GM12878 (cell line): ENCODE measurements around the gene MYBBP1A. TPM values are rescaled to one million over a fixed set of nuclear protein-coding genes. Genes with fewer than 3 reads are reported as not detected.

Experiments
- ATAC-seq: fragments of 200-7000 bp; cut with Tn5 transposase; 3 replicates; pipeline ENCODE4 v1.9.1; 2020; ENCODE audit warnings: mild to moderate bottlenecking, moderate library complexity
- BruUV-seq: library from RNA; stranded (reverse); fragments of 400-500 nt; replicated peaks from 2 replicates; lab custom pipeline; 2021; lab: Mats Ljungman, UMichigan
- CTCF ChIA-PET: fragments of 300-600 bp; sonication (Branson Sonifier 250); formaldehyde crosslinking; extraction: SDS; loops from one replicate; lab custom pipeline; 2021; ENCODE audit warnings: inconsistent platforms; lab: Yijun Ruan, JAX
- POLR2A ChIA-PET: fragments of 350-600 bp; formaldehyde crosslinking; extraction: SDS; loops from one replicate; lab custom pipeline; 2021; ENCODE audit warnings: inconsistent platforms; lab: Charles Lee
- RAD21 ChIA-PET: fragments of 300-600 bp; sonication (Branson Sonifier 250); formaldehyde crosslinking; loops from one replicate; lab custom pipeline; 2023; ENCODE audit warnings: antibody characterized with exemption; ENCODE audit not compliant: unreplicated experiment; lab: Charles Lee
- SMC1A ChIA-PET: fragments of 300-600 bp; sonication (Branson Sonifier 250); formaldehyde crosslinking; loops from one replicate; lab custom pipeline; 2023; ENCODE audit not compliant: unreplicated experiment, uncharacterized antibody; lab: Charles Lee
- DNase-seq: peaks from one replicate; pipeline ENCODE4 v3.0.0-alpha.2; 2011; ENCODE audit warnings: low read depth, low spot score
- FAIRE-seq: peaks from 3 replicates; lab custom pipeline; 2011; peaks lifted over from hg19 to GRCh38; lab: Jason Lieb, UNC
- H2AFZ ChIP-seq: 2 replicates; pipeline ENCODE4 v1.6.0; 2011; ENCODE audit warnings: low read depth, low read length, control low read depth; ENCODE audit not compliant: control insufficient read depth
- H3K27ac ChIP-seq: 2 replicates; pipeline ENCODE4 v1.5.1; 2011; ENCODE audit warnings: control low read depth; ENCODE audit not compliant: control insufficient read depth, insufficient read depth
- H3K27me3 ChIP-seq, 2 experiments: replicated peaks in 1 of 2; 2 replicates each; pipeline versions ENCODE4 v1.6.0 to v1.6.1; 2011; ENCODE audit warnings: low read length in 1 of 2; ENCODE audit not compliant: control insufficient read depth in 2 of 2, insufficient read depth in 2 of 2
- H3K36me3 ChIP-seq, 2 experiments: 2 replicates each; pipeline ENCODE4 v1.5.1; 2011; ENCODE audit warnings: low read length in 1 of 2; ENCODE audit not compliant: control insufficient read depth in 2 of 2, insufficient read depth in 2 of 2
- H3K4me1 ChIP-seq: 2 replicates; pipeline ENCODE4 v1.6.1; 2011; ENCODE audit warnings: mild to moderate bottlenecking, low read length, moderate library complexity, mixed read lengths; ENCODE audit not compliant: control insufficient read depth, insufficient read depth
- H3K4me2 ChIP-seq: 2 replicates; pipeline ENCODE4 v1.6.0; 2011; ENCODE audit warnings: control low read depth; ENCODE audit not compliant: control insufficient read depth, insufficient read depth
- H3K4me3 ChIP-seq: fragments of 200-600 bp; sonication (generic); 2 replicates; pipeline ENCODE4 v1.5.1; 2016
- H3K79me2 ChIP-seq: 2 replicates; pipeline ENCODE4 v1.6.0; 2011; ENCODE audit warnings: low read length; ENCODE audit not compliant: control insufficient read depth, insufficient read depth
- H3K9ac ChIP-seq: 2 replicates; pipeline ENCODE4 v1.8.0; 2011; ENCODE audit warnings: low read length, control low read depth, mixed read lengths; ENCODE audit not compliant: control insufficient read depth, insufficient read depth
- H3K9me3 ChIP-seq: replicated peaks from 3 replicates; pipeline ENCODE4 v1.5.1; 2011; ENCODE audit warnings: mild to moderate bottlenecking, low read length; ENCODE audit not compliant: control insufficient read depth, insufficient read depth
- H4K20me1 ChIP-seq: 2 replicates; pipeline ENCODE4 v1.6.0; 2011; ENCODE audit not compliant: control insufficient read depth, insufficient read depth
- ATF3 ChIP-seq: IDR thresholded peaks from 2 replicates; pipeline ENCODE4 v1.6.1; 2011; ENCODE audit warnings: low read depth, mild to moderate bottlenecking, low read length, moderate library complexity, borderline replicate concordance; ENCODE audit errors: extremely low read depth
- ATF7 ChIP-seq: fragments of 450-650 bp; IDR thresholded peaks from 2 replicates; pipeline ENCODE4 v1.6.1; 2016; ENCODE audit warnings: low read depth, mild to moderate bottlenecking
- BCL11A ChIP-seq: IDR thresholded peaks from 2 replicates; pipeline ENCODE4 v1.6.1; 2011; ENCODE audit warnings: low read depth, low read length
- BCL3 ChIP-seq: IDR thresholded peaks from 2 replicates; pipeline ENCODE4 v1.6.1; 2011; ENCODE audit warnings: borderline replicate concordance, low read depth, mild to moderate bottlenecking, moderate library complexity, low read length; ENCODE audit not compliant: insufficient read depth, poor library complexity, severe bottlenecking
- EZH2 ChIP-seq: IDR thresholded peaks from 2 replicates; pipeline ENCODE4 v1.6.1; 2012; ENCODE audit warnings: low read depth, mild to moderate bottlenecking, control low read depth, inconsistent platforms, low read length, borderline replicate concordance; ENCODE audit not compliant: control insufficient read depth
- MXI1 ChIP-seq: fragments of 150-350 bp; IDR thresholded peaks from 2 replicates; pipeline ENCODE4 v1.6.1; 2011; ENCODE audit warnings: low read depth, mild to moderate bottlenecking, inconsistent platforms, low read length, improper control_type of control experiment
- NR2C1 ChIP-seq: fragments of 450-650 bp; IDR thresholded peaks from 2 replicates; pipeline ENCODE4 v1.6.1; 2017; ENCODE audit warnings: antibody characterized with exemption, mild to moderate bottlenecking, moderate library complexity
- PBX3 ChIP-seq: IDR thresholded peaks from 2 replicates; pipeline ENCODE4 v1.6.1; 2011; ENCODE audit warnings: mild to moderate bottlenecking, low read depth, low read length, moderate library complexity; ENCODE audit not compliant: insufficient replicate concordance
- SIX5 ChIP-seq: IDR thresholded peaks from 2 replicates; pipeline ENCODE4 v1.6.1; 2011; ENCODE audit warnings: mild to moderate bottlenecking, low read depth, low read length, moderate library complexity; ENCODE audit not compliant: severe bottlenecking
- TCF3 ChIP-seq: IDR thresholded peaks from 2 replicates; pipeline ENCODE4 v1.6.1; 2012; ENCODE audit warnings: low read depth, mild to moderate bottlenecking, low read length, borderline replicate concordance; ENCODE audit not compliant: insufficient read depth
- WGBS: methylation state at CpG from one replicate; pipeline ENCODE4 v1.1.6; 2016; ENCODE audit warnings: low lambda C conversion rate; ENCODE audit not compliant: insufficient replicate concordance, insufficient coverage; ENCODE audit errors: missing lambda C conversion rate; 5-methylcytosine and 5-hydroxymethylcytosine counted together
- in situ Hi-C: fragments of 300-500 bp; cut with MboI; formaldehyde crosslinking; loops from 9 replicates; pipeline ENCODE4 v1.14.3; 2018; ENCODE audit warnings: mixed read lengths
- intact Hi-C: fragments of 100-400 bp; cut with micrococcal nuclease; formaldehyde crosslinking; loops from one replicate; pipeline ENCODE4 v1.14.2; 2022; ENCODE audit not compliant: unreplicated experiment
- polyA plus RNA-seq, 11 experiments: library from polyadenylated mRNA; depleted of rRNA in 4 of 11; unstranded in 6 of 11; stranded (reverse) in 5 of 11; fragments of >200 nt; fragmentation: Nextera tagmentation in 4 of 11; fragmentation: Illumina TruSeq in 1 of 11; extraction: Ambion mirVana in 4 of 11; extraction: Trizol in 1 of 11; gene quantifications; 1 replicate in 1 of 11; 2 replicates in 10 of 11; pipeline versions ENCODE4 v1.2.1 to v1.2.3, GENCODE V29; 2011 to 2016; ENCODE audit warnings: inconsistent platforms in 2 of 11, missing spikeins in 2 of 11, low read depth in 1 of 11
- total RNA-seq, 4 experiments: library from RNA; depleted of rRNA in 3 of 4; stranded (reverse); fragments of >200 nt in 3 of 4; fragmentation: Illumina TruSeq in 1 of 4; extraction: Trizol in 1 of 4; gene quantifications; 2 replicates each; pipeline versions ENCODE4 v1.2.1 to v1.2.3, GENCODE V29; 2013 to 2021

Gene MYBBP1A
- total and polyA plus RNA-seq, 10 of the 15 experiments (the other 5 are each of a cell fraction or from before 2014, with no cell fraction given), result 2.5 to 121 (median 71.6) TPM

- Histone ChIP-seq H3K9ac (no peak overlapping the region), H4K20me1 (no peaks in the 10 kb centered on the region), H3K9me3 (no peaks in the 10 kb centered on the region), H3K4me1 (peaks cover 6% of the 10 kb centered on the region; the same call in 1 of the 2 replicates), H3K27ac (no peak overlapping the region), H2AFZ (no peak overlapping the region), H3K79me2 (no peaks in the 10 kb centered on the region), H3K27me3 (no peaks in the 10 kb centered on the region), H3K4me3 (no peak overlapping the region), H3K4me2 (no peak overlapping the region)
- intact Hi-C loops (no loop called here), in situ Hi-C loops (no loop called here)
- ChIA-PET SMC1A (no interaction called here), RAD21 (no interaction called here), POLR2A (no interaction called here), CTCF (no interaction called here)
- ATAC-seq, result no peak
- 59% methylated on average over 30 of the region's 31 CpGs for WGBS
- no TSS peak for BruUV-seq
- no peak for DNase-seq
- no peak for TF ChIP-seq NR2C1
- no peak for TF ChIP-seq ATF7
- no peak for TF ChIP-seq EZH2
- TF ChIP-seq TCF3, result peak; percentile 91
- peak; percentile 68 for TF ChIP-seq PBX3
- TF ChIP-seq MXI1, result no peak
- TF ChIP-seq ATF3, result no peak
- no peak for TF ChIP-seq SIX5
- TF ChIP-seq BCL11A, result no peak
- TF ChIP-seq BCL3, result peak; percentile 100
- TF ChIP-seq, all 136 proteins: peak for 3
- no peak for FAIRE-seq
- H3K36me3 ChIP-seq, result no peaks in the 10 kb centered on the region
Observed at GRCh38 chr17:4512156-4513112, 42.8 kb downstream of the MYBBP1A start.
